Transverse colon (tissue), 4 donors: Measurements from ENCODE around the gene APOBR.

Source experiments
- CTCF ChIP-seq, 5 experiments: fragments of 200-600 bp in 3 of 5; fragments of 450-650 bp in 2 of 5; sonication (generic) in 3 of 5; IDR thresholded peaks; 1 replicate in 2 of 5; 2 replicates in 3 of 5; pipeline ENCODE4 v1.5.1; 2016 to 2017; ENCODE audit warnings: antibody characterized with exemption in 5 of 5, inconsistent platforms in 3 of 5, mild to moderate bottlenecking in 2 of 5, moderate library complexity in 1 of 5
- POLR2A ChIP-seq: fragments of 450-650 bp; IDR thresholded peaks from one replicate; pipeline ENCODE4 v1.6.1; 2016; ENCODE audit warnings: antibody characterized with exemption, mild to moderate bottlenecking, moderate library complexity
- POLR2AphosphoS5 ChIP-seq, 3 donors: sonication (generic); formaldehyde crosslinking; IDR thresholded peaks; one replicate each; pipeline ENCODE4 v1.6.1; 2016; ENCODE audit warnings: antibody characterized with exemption in 3 of 3

GRCh38 chr16:28499854-28500253 is 5.4 kb downstream of the APOBR start:
- no peak for TF ChIP-seq CTCF (IDR thresholded peaks at IDR 0.05)
- no peak for TF ChIP-seq POLR2A
- no peak for TF ChIP-seq POLR2AphosphoS5 (IDR thresholded peaks at IDR 0.05)
